Measurements from ENCODE around the gene MDM4.

DNA sequence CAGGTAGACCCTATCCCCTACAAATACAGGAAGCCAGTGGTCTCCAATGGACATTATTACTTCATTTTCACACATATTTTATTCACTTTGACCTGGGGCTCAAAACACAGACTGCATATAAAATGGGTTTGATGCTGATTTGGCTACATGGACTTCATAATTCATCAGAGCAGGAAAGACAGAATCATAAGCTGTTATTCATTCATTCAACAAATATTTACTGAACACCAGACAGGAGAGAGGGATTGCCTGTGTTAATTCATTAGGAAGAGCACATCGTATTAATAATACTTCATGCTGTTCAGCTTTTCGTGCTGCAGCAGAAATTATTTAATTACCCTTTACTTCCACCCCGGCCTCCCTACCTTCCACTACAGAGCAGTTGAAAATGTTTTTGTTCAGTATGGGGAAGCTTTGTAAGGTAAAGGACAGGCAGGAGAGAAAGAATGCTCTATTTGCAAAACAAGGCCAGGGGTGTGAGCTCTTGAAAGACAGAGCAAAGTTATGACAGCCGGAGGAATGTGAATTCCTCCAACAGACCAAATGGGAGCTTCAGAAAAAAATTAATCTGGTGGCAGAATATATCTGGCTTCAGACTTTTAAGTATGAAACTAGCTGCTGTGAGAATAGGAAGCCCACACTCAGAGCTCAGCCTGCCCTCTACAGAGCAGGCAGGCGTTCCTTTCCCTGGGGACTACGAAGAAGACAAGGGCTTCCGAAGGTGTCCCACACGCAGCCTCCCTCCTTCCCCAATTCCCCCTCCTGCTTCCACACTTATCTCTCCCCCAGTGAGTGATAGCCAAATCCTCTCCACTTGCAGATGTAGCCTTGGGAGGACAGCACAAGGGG lies 58.0 kb downstream of the MDM4 start:
- TF ChIP-seq, protein P1, sequence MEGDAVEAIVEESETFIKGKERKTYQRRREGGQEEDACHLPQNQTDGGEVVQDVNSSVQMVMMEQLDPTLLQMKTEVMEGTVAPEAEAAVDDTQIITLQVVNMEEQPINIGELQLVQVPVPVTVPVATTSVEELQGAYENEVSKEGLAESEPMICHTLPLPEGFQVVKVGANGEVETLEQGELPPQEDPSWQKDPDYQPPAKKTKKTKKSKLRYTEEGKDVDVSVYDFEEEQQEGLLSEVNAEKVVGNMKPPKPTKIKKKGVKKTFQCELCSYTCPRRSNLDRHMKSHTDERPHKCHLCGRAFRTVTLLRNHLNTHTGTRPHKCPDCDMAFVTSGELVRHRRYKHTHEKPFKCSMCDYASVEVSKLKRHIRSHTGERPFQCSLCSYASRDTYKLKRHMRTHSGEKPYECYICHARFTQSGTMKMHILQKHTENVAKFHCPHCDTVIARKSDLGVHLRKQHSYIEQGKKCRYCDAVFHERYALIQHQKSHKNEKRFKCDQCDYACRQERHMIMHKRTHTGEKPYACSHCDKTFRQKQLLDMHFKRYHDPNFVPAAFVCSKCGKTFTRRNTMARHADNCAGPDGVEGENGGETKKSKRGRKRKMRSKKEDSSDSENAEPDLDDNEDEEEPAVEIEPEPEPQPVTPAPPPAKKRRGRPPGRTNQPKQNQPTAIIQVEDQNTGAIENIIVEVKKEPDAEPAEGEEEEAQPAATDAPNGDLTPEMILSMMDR (IDR thresholded peaks at IDR 0.05; ENCODE audit: insufficient read depth, low read depth, low read length), result no peak
- TF ChIP-seq EZH2 (IDR thresholded peaks at IDR 0.05; ENCODE audit: insufficient read depth, low read length), result no peak
